HCT116 (cell line): ENCODE results near the gene MAGEA2B.
"Not testable (repeated sequence)": the region's sequence is repeated elsewhere in the genome, so short reads cannot be mapped to it uniquely, and the experiment has no call there.

Source experiments
- EGR1 ChIP-seq: IDR thresholded peaks from 2 replicates; pipeline ENCODE4 v1.6.1; 2012; ENCODE audit warnings: low read depth
- EZH2 ChIP-seq: fragments of 200-600 bp; sonication (generic); IDR thresholded peaks from 2 replicates; pipeline ENCODE4 v1.6.1; 2017; ENCODE audit warnings: antibody characterized with exemption, mixed run types
- FOSL1 ChIP-seq: IDR thresholded peaks from 2 replicates; pipeline ENCODE4 v1.6.1; 2012; ENCODE audit warnings: low read depth
- POLR2A ChIP-seq: IDR thresholded peaks from 2 replicates; pipeline ENCODE4 v1.7.0; 2011; ENCODE audit warnings: borderline replicate concordance; ENCODE audit not compliant: insufficient read depth, insufficient read length; ENCODE audit errors: extremely low read depth
- POLR2AphosphoS5 ChIP-seq: IDR thresholded peaks from 2 replicates; pipeline ENCODE4 v1.6.1; 2011; ENCODE audit warnings: mild to moderate bottlenecking, low read depth, low read length, moderate library complexity
- SIN3A ChIP-seq: IDR thresholded peaks from 2 replicates; pipeline ENCODE4 v1.6.1; 2012; ENCODE audit warnings: low read depth
- SRF ChIP-seq: IDR thresholded peaks from 2 replicates; pipeline ENCODE4 v1.6.1; 2012; ENCODE audit warnings: low read depth
- TCF7L2 ChIP-seq: IDR thresholded peaks from 2 replicates; pipeline ENCODE4 v1.7.0; 2011; ENCODE audit warnings: borderline replicate concordance, inconsistent platforms; ENCODE audit not compliant: insufficient read depth, insufficient read length; ENCODE audit errors: extremely low read depth
- YY1 ChIP-seq: IDR thresholded peaks from 2 replicates; pipeline ENCODE4 v1.6.1; 2011; ENCODE audit warnings: low read length, low read depth, moderate library complexity, mild to moderate bottlenecking; ENCODE audit not compliant: insufficient replicate concordance; ENCODE audit errors: extremely low read depth
- TF ChIP-seq, protein P1 (sequence below), 3 experiments: fragments of 200-600 bp in 1 of 3; sonication (generic) in 1 of 3; IDR thresholded peaks in 2 of 3; conservative IDR thresholded peaks in 1 of 3; 2 replicates each; pipeline ENCODE4 v1.5.1; 2012 to 2017; ENCODE audit warnings: low read depth in 2 of 3, low read length in 2 of 3, antibody characterized with exemption in 1 of 3, borderline replicate concordance in 1 of 3, control low read depth in 1 of 3, mild to moderate bottlenecking in 1 of 3, mixed read lengths in 1 of 3, mixed run types in 1 of 3, moderate library complexity in 1 of 3; ENCODE audit not compliant: insufficient read depth in 1 of 3
- TF ChIP-seq, protein P2 (sequence below): IDR thresholded peaks from 2 replicates; pipeline ENCODE4 v1.6.1; 2012
- TF ChIP-seq, protein P3 (sequence below): IDR thresholded peaks from 2 replicates; pipeline ENCODE4 v1.6.1; 2012; ENCODE audit warnings: low read depth

DNA sequence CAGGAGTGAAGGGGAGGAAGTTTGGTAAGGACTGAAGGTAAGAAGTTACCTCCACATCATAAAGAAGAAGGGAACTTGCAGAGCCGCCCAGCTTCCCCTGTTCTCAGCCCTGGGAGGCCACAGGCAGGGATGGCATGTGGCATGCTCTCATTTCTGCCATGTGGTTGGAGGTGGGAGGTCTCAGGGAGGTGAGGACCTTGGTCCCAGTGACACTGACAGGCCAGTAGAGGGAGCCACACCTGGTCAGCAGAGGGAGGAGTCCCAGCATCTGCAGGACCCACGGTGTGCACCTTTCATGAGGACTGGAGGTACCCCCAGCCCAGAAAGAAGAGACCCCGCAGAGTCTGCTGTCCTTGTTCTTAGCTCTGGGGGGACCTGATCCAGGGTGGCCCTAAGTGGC lies 33.4 kb upstream of the MAGEA2B start:
- TF ChIP-seq, protein P1, sequence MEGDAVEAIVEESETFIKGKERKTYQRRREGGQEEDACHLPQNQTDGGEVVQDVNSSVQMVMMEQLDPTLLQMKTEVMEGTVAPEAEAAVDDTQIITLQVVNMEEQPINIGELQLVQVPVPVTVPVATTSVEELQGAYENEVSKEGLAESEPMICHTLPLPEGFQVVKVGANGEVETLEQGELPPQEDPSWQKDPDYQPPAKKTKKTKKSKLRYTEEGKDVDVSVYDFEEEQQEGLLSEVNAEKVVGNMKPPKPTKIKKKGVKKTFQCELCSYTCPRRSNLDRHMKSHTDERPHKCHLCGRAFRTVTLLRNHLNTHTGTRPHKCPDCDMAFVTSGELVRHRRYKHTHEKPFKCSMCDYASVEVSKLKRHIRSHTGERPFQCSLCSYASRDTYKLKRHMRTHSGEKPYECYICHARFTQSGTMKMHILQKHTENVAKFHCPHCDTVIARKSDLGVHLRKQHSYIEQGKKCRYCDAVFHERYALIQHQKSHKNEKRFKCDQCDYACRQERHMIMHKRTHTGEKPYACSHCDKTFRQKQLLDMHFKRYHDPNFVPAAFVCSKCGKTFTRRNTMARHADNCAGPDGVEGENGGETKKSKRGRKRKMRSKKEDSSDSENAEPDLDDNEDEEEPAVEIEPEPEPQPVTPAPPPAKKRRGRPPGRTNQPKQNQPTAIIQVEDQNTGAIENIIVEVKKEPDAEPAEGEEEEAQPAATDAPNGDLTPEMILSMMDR (IDR thresholded peaks at IDR 0.05 in 2 of 3, conservative IDR thresholded peaks at IDR 0.05 in 1 of 3; ENCODE audit: borderline replicate concordance in 1 of 3, insufficient read depth in 1 of 3, low read depth in 2 of 3, low read length in 2 of 3), result not testable (repeated sequence)
- not testable (repeated sequence) for TF ChIP-seq POLR2AphosphoS5, SRF, FOSL1, TCF7L2, SIN3A, POLR2A, YY1, EGR1, EZH2
- TF ChIP-seq, protein P2, sequence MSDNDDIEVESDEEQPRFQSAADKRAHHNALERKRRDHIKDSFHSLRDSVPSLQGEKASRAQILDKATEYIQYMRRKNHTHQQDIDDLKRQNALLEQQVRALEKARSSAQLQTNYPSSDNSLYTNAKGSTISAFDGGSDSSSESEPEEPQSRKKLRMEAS, result not testable (repeated sequence)
- TF ChIP-seq, protein P3, sequence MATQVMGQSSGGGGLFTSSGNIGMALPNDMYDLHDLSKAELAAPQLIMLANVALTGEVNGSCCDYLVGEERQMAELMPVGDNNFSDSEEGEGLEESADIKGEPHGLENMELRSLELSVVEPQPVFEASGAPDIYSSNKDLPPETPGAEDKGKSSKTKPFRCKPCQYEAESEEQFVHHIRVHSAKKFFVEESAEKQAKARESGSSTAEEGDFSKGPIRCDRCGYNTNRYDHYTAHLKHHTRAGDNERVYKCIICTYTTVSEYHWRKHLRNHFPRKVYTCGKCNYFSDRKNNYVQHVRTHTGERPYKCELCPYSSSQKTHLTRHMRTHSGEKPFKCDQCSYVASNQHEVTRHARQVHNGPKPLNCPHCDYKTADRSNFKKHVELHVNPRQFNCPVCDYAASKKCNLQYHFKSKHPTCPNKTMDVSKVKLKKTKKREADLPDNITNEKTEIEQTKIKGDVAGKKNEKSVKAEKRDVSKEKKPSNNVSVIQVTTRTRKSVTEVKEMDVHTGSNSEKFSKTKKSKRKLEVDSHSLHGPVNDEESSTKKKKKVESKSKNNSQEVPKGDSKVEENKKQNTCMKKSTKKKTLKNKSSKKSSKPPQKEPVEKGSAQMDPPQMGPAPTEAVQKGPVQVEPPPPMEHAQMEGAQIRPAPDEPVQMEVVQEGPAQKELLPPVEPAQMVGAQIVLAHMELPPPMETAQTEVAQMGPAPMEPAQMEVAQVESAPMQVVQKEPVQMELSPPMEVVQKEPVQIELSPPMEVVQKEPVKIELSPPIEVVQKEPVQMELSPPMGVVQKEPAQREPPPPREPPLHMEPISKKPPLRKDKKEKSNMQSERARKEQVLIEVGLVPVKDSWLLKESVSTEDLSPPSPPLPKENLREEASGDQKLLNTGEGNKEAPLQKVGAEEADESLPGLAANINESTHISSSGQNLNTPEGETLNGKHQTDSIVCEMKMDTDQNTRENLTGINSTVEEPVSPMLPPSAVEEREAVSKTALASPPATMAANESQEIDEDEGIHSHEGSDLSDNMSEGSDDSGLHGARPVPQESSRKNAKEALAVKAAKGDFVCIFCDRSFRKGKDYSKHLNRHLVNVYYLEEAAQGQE, result not testable (repeated sequence)
